ENCODE data around the gene TMEM176A.

The TMEM176A gene

GRCh38 chr7:150780292-150780691 lies 20.3 kb upstream of the TMEM176A start:
- Histone ChIP-seq H2AFZ (ENCODE audit: low read depth, low read length, severe bottlenecking) (no peak overlapping the region), H3K9ac (ENCODE audit: low read length) (no peak overlapping the region), H3K4me3 (ENCODE audit: insufficient read depth, low read length, poor library complexity, severe bottlenecking) (no peak overlapping the region), H4K20me1 (ENCODE audit: low read depth, low read length) (no peaks in the 10 kb centered on the region), H3K9me3 (ENCODE audit: insufficient read depth, low read length) (no peaks in the 10 kb centered on the region), H3K27ac (ENCODE audit: low read depth, low read length) (no peak overlapping the region), H3K9me2 (replicated peaks; ENCODE audit: insufficient read depth, low read length) (no peaks in the 10 kb centered on the region), H3K79me2 (ENCODE audit: insufficient read depth, low read length) (no peaks in the 10 kb centered on the region), H3K36me3 (ENCODE audit: low read length) (no peaks in the 10 kb centered on the region), H3F3A (ENCODE audit: insufficient read depth) (no peaks in the 10 kb centered on the region), H3K4me2 (ENCODE audit: low read depth, low read length, poor library complexity, severe bottlenecking) (no peak overlapping the region), H3K27me3 (ENCODE audit: low read length) (0 out of 2 replicates have a peak, but pooled peaks cover 3% of the 10 kb centered on the region)
- TF ChIP-seq CTCF (IDR thresholded peaks at IDR 0.05; ENCODE audit: insufficient read depth, low read length, poor library complexity, severe bottlenecking) (no peak), EZH2phosphoT487 (conservative IDR thresholded peaks at IDR 0.05; ENCODE audit: low read length) (no peak)

GRCh38 chr7:150781103-150781502 lies 19.5 kb upstream of the TMEM176A start:
- no peaks in the 10 kb centered on the region for H4K20me1 ChIP-seq (ENCODE audit: low read depth, low read length)
- no peaks in the 10 kb centered on the region for H3K36me3 ChIP-seq (ENCODE audit: low read length)
- H3K4me2 ChIP-seq (ENCODE audit: low read depth, low read length, poor library complexity, severe bottlenecking), result no peak overlapping the region
- H3K9me2 ChIP-seq (replicated peaks; ENCODE audit: insufficient read depth, low read length), result no peaks in the 10 kb centered on the region
- H3K27me3 ChIP-seq (ENCODE audit: low read length), result 0 out of 2 replicates have a peak, but pooled peaks cover 3% of the 10 kb centered on the region
- H3K27ac ChIP-seq (ENCODE audit: low read depth, low read length), result no peak overlapping the region
- no peaks in the 10 kb centered on the region for H3K9me3 ChIP-seq (ENCODE audit: insufficient read depth, low read length)
- H3K4me3 ChIP-seq (ENCODE audit: insufficient read depth, low read length, poor library complexity, severe bottlenecking), result no peak overlapping the region
- H3F3A ChIP-seq (ENCODE audit: insufficient read depth), result no peaks in the 10 kb centered on the region
- no peak overlapping the region for H2AFZ ChIP-seq (ENCODE audit: low read depth, low read length, severe bottlenecking)
- no peaks in the 10 kb centered on the region for H3K79me2 ChIP-seq (ENCODE audit: insufficient read depth, low read length)
- H3K9ac ChIP-seq (ENCODE audit: low read length), result no peak overlapping the region
- TF ChIP-seq CTCF (IDR thresholded peaks at IDR 0.05; ENCODE audit: insufficient read depth, low read length, poor library complexity, severe bottlenecking) (no peak), EZH2phosphoT487 (conservative IDR thresholded peaks at IDR 0.05; ENCODE audit: low read length) (no peak)

GRCh38 chr7:150781961-150782360 lies 18.6 kb upstream of the TMEM176A start:
- Histone ChIP-seq H3K4me3 (ENCODE audit: insufficient read depth, low read length, poor library complexity, severe bottlenecking) (no peak overlapping the region), H4K20me1 (ENCODE audit: low read depth, low read length) (no peaks in the 10 kb centered on the region), H3K9ac (ENCODE audit: low read length) (no peak overlapping the region), H3K36me3 (ENCODE audit: low read length) (no peaks in the 10 kb centered on the region), H3K9me2 (replicated peaks; ENCODE audit: insufficient read depth, low read length) (no peaks in the 10 kb centered on the region), H3K27me3 (ENCODE audit: low read length) (0 out of 2 replicates have a peak, but pooled peaks cover 3% of the 10 kb centered on the region), H2AFZ (ENCODE audit: low read depth, low read length, severe bottlenecking) (no peak overlapping the region), H3K9me3 (ENCODE audit: insufficient read depth, low read length) (no peaks in the 10 kb centered on the region), H3F3A (ENCODE audit: insufficient read depth) (no peaks in the 10 kb centered on the region), H3K79me2 (ENCODE audit: insufficient read depth, low read length) (no peaks in the 10 kb centered on the region), H3K4me2 (ENCODE audit: low read depth, low read length, poor library complexity, severe bottlenecking) (no peak overlapping the region), H3K27ac (ENCODE audit: low read depth, low read length) (no peak overlapping the region)
- no peak for TF ChIP-seq EZH2phosphoT487 (conservative IDR thresholded peaks at IDR 0.05; ENCODE audit: low read length)
- TF ChIP-seq CTCF (IDR thresholded peaks at IDR 0.05; ENCODE audit: insufficient read depth, low read length, poor library complexity, severe bottlenecking), result no peak
